Muscle layer of duodenum (tissue), 2 donors: ENCODE results near the gene APH1B.
A peak's percentile ranks its signal among the peaks of the same experiment; 100 is the strongest.

Source experiments
- H3K27ac ChIP-seq: one replicate; pipeline ENCODE4 v1.7.0; 2013; ENCODE audit warnings: mild to moderate bottlenecking, low read length
- H3K27me3 ChIP-seq: one replicate; pipeline ENCODE4 v1.7.0; 2013; ENCODE audit warnings: low read depth, mild to moderate bottlenecking, control low read depth, low read length
- H3K36me3 ChIP-seq, 2 donors: one replicate each; pipeline ENCODE4 v1.7.0; 2013; ENCODE audit warnings: low read length in 2 of 2, control low read depth in 1 of 2, mild to moderate bottlenecking in 1 of 2; ENCODE audit not compliant: insufficient read depth in 2 of 2, control insufficient read depth in 1 of 2
- H3K4me1 ChIP-seq, 2 donors: one replicate each; pipeline ENCODE4 v1.7.0; 2013; ENCODE audit warnings: low read length in 2 of 2, mild to moderate bottlenecking in 2 of 2, control low read depth in 1 of 2, moderate library complexity in 1 of 2; ENCODE audit not compliant: insufficient read depth in 2 of 2, control insufficient read depth in 1 of 2
- H3K4me3 ChIP-seq, 2 donors: one replicate each; pipeline ENCODE4 v1.7.0; 2013; ENCODE audit warnings: low read length in 2 of 2, low read depth in 1 of 2, mild to moderate bottlenecking in 1 of 2
- H3K9me3 ChIP-seq, 2 donors: one replicate each; pipeline ENCODE4 v1.7.0; 2013; ENCODE audit warnings: low read length in 2 of 2, control low read depth in 1 of 2, mild to moderate bottlenecking in 1 of 2; ENCODE audit not compliant: control insufficient read depth in 1 of 2
- donor health status: healthy.

APH1B gene

DNA sequence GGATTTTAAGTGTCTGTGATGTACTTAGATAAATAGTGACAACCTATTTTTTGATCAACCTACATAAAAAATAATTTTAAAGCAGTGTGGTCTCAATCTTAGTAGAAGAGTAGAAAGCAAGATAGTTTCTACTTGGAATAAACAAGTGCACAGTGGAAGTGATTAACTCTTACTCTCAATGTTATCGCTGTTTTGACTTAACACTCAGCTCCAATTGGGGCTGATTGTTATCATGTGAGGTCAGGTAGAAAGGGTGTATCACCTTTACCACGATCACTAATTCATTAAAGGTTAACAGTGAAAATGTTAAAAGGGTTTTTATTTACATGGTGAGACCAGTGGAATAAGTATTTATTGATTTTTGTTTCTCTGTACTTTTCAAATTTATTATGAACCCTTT, 22.4 kb upstream of the APH1B start:
- H3K4me3 ChIP-seq, result no peak overlapping the region
- peaks cover 10 to 32% of the 10 kb centered on the region in 2 donors for H3K36me3 ChIP-seq
- no peak overlapping the region for H3K27ac ChIP-seq
- no peaks in the 10 kb centered on the region for H3K9me3 ChIP-seq
- H3K4me1 ChIP-seq, result no peaks in the 10 kb centered on the region
- H3K27me3 ChIP-seq, result no peaks in the 10 kb centered on the region

DNA sequence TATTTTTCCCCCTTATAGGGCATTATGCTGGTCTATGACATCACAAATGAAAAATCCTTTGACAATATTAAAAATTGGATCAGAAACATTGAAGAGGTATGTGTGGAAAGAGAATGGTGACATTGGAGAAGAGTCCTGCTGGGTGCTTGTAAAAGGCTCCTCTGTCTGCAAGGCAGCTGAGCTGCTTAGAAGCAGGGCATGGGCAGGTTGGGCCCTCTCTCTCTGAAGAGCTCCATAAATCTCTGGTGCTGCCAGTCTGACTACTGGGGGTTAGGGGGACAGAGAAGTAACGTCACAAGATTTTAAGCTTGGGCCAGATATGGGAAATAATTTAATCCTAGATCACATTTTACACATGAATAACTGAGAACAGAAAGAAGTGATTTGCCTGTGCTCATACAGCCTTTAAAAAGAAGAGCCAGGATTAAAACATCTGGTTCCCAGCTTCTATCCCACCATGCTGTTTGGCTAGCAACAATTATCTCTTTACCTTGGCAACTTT, 21.9 kb upstream of the APH1B start:
- peaks cover 10 to 32% of the 10 kb centered on the region in 2 donors for H3K36me3 ChIP-seq
- no peaks in the 10 kb centered on the region for H3K4me1 ChIP-seq
- no peaks in the 10 kb centered on the region for H3K9me3 ChIP-seq
- no peaks in the 10 kb centered on the region for H3K27me3 ChIP-seq
- no peak overlapping the region for H3K4me3 ChIP-seq
- no peak overlapping the region for H3K27ac ChIP-seq

DNA sequence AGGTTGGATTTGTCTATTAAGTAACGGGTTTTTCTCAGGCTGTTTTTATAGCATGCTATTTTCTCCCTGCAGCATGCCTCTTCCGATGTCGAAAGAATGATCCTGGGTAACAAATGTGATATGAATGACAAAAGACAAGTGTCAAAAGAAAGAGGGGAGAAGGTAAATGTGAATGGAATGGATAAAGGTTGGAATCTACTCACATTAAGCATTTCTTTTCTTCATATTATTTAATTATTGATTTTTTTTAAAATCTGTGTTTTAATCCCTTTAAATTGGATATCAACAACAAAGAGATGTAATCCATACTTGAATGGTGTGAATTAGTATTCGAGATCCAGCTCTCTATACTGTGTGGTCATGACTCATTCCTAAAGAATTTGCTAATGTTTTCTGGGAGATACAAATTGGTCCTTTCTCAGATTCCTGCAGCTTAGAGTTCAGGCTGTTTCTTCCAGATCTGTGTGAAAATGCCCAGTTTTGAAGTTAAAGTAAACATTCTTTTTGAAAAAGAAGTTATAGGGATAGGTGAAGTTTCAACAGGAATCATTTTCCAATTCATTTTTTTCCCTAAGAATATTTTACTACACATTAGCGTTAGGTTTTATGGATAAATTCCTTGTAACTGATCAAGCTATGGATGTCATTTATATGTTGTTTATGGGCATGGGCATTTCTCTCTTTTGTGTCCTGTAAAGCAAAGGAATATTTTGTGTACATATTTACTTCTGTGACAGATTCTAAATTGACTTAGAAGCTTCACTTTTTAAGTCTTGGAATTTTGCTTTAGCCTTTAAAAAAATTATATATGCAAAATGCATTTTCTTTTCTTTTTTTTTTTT, 20.8 kb upstream of the APH1B start:
- Histone ChIP-seq H3K9me3 (no peaks in the 10 kb centered on the region), H3K36me3 (peaks cover 10 to 36% of the 10 kb centered on the region in 2 donors), H3K4me1 (no peaks in the 10 kb centered on the region), H3K27ac (no peak overlapping the region), H3K27me3 (no peaks in the 10 kb centered on the region), H3K4me3 (no peak overlapping the region)

DNA sequence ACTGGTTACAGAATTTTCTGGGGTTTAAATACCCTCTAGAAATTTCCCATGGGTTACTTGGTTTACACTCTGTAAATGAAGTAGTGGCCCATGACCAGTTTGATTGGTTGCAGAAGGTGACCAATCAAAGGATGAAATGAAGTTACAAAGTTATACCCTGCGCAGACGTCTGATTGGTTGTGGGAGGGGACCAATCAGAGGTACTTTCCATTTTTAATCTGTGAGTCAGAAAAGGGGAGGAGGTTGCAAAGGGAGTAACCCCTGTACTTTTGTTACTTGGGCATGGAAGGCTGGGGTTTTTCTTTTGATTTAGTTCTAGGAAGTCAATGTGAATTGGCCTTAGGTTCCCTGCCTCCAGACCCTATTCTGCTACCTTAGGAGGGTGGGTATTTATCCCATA, 18.7 kb upstream of the APH1B start:
- Histone ChIP-seq H3K4me3 (no peak overlapping the region), H3K36me3 (peaks cover 15 to 42% of the 10 kb centered on the region in 2 donors), H3K9me3 (no peaks in the 10 kb centered on the region), H3K4me1 (no peaks in the 10 kb centered on the region), H3K27ac (no peak overlapping the region), H3K27me3 (no peaks in the 10 kb centered on the region)

GRCh38 chr15:63260791-63261190, 16.6 kb upstream of the APH1B start:
- Histone ChIP-seq H3K4me3 (no peak overlapping the region), H3K4me1 (peaks cover 0 to 4% of the 10 kb centered on the region in 2 donors), H3K9me3 (no peaks in the 10 kb centered on the region), H3K27me3 (no peaks in the 10 kb centered on the region), H3K36me3 (peaks cover 20 to 38% of the 10 kb centered on the region in 2 donors), H3K27ac (no peak overlapping the region)

GRCh38 chr15:63261311-63261710, 16.1 kb upstream of the APH1B start:
- Histone ChIP-seq H3K27me3 (no peaks in the 10 kb centered on the region), H3K4me1 (peaks cover 0 to 4% of the 10 kb centered on the region in 2 donors), H3K4me3 (no peak overlapping the region), H3K27ac (no peak overlapping the region), H3K9me3 (no peaks in the 10 kb centered on the region), H3K36me3 (peaks cover 20 to 38% of the 10 kb centered on the region in 2 donors)

DNA sequence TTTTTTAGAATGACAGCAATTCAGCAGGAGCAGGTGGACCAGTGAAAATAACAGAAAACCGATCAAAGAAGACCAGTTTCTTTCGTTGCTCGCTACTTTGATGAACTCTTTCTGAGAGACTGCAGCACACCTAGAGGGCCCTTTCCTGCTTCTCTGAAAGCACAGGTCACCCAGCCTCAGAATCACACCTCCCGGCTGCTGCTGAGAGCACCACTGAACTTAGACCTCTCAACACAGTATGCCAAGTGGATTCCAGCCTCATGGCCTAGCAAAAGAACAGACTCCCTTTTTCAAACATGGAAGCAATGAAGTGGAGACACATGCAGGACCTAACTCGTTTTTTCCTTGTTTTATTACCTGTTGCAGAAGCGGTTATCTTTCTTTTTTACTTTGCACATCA, 13.9 kb upstream of the APH1B start:
- H3K36me3 ChIP-seq, result peaks cover 20 to 34% of the 10 kb centered on the region in 2 donors

DNA sequence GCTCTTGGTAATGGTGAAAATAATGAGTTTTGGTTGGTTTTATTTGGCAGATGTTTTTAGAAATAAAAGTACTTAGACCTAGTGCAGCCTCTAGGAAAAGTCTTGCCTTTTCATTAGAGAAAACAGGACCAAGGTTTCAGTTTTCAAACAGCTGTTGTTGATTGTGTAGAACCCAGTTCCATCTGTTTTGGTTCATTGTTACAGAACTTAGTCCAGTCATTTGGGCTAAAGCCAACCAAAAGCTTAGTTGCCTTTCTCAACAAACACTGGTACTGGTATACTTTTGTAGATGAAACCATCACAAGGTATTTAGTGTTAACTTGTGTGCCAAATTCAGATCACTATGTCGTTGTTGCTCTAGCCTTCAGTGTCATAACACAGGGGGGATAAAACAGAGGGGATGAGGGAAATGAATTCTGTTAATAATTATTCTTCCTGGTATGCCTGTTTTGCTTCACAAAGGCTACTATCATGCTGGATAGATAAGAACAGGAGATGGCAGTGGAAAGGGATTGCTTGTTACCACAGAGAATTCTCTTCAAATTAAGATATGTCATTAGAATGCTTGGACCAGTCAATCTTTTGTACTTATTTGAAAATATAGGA, 12.6 kb upstream of the APH1B start:
- Histone ChIP-seq H3K4me3 (no peak overlapping the region), H3K27ac (peak overlapping the region; percentile 36), H3K36me3 (peaks cover 17 to 28% of the 10 kb centered on the region in 2 donors), H3K27me3 (no peaks in the 10 kb centered on the region), H3K9me3 (no peaks in the 10 kb centered on the region), H3K4me1 (peaks cover 0 to 4% of the 10 kb centered on the region in 2 donors)

More for the DNA sequence above, 13.9 kb upstream of the APH1B start:
- Histone ChIP-seq H3K27ac (no peak overlapping the region), H3K4me3 (no peak overlapping the region), H3K9me3 (no peaks in the 10 kb centered on the region), H3K4me1 (peaks cover 0 to 4% of the 10 kb centered on the region in 2 donors), H3K27me3 (no peaks in the 10 kb centered on the region)

DNA sequence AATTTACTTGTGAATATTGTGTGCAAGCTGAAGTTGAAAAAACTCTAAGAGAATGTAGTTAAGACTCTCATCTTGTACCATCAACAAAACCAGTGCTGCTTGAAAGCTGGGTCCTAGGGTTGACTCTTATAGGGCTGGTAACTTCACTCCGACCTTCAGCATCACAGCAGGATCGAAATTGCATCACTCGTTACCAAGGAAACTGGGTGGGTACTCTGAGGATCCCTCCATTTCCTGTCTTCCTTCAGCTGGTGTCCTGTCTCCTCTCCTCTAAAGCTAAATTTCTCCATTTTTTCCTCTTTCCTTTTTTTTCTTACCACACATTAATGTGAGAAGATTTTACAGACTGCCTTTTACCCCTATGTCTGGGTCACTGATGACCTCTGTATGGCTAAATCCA, 3.0 kb upstream of the APH1B start:
- Histone ChIP-seq H3K4me3 (no peak overlapping the region), H3K9me3 (no peaks in the 10 kb centered on the region), H3K27me3 (no peaks in the 10 kb centered on the region), H3K27ac (no peak overlapping the region), H3K4me1 (peaks cover 3 to 4% of the 10 kb centered on the region in 2 donors), H3K36me3 (no peaks in the 10 kb centered on the region)

GRCh38 chr15:63276342-63277037, 915 bp upstream of the APH1B start:
- no peaks in the 10 kb centered on the region for H3K27me3 ChIP-seq
- peak overlapping the region; percentile 83 for H3K27ac ChIP-seq
- H3K9me3 ChIP-seq, result no peaks in the 10 kb centered on the region
- peaks cover 3 to 4% of the 10 kb centered on the region in 2 donors for H3K4me1 ChIP-seq
- peak overlapping the region; percentile 69 to 77 for H3K4me3 ChIP-seq
- H3K36me3 ChIP-seq, result no peaks in the 10 kb centered on the region

DNA sequence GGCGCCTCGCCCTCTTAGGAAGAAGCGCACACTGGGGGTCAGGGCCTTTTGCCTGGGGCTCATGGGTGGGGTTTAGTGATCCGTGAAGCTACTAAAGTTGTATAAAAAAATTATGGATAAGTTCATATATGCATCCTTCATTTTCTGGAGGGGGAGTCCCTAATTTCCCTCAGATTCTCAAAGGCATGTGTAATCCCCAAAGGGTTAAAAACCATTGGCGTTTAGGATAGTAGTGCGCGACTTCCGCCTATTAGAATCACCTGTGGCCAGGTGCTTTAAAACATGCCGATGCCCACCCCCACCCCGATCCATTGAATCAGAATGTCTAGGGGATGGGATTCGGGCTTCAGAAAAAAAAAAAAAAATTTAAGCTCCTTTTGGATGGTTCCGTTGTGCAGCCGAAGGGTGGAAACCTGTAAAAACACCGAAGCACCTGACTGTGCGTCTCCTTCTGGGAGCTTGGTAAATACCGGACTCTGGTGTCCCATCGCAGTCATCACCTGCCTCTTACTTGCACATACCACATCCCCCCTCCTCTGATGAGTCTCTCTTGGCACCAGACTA, 570 bp downstream of the APH1B start:
- H3K27me3 ChIP-seq, result no peaks in the 10 kb centered on the region
- H3K36me3 ChIP-seq, result no peaks in the 10 kb centered on the region
- no peaks in the 10 kb centered on the region for H3K9me3 ChIP-seq
- peak overlapping the region; percentile 78 to 91 for H3K4me3 ChIP-seq
- peak overlapping the region; percentile 67 for H3K27ac ChIP-seq
- H3K4me1 ChIP-seq, result peaks cover 3 to 4% of the 10 kb centered on the region in 2 donors
